Naive thymus-derived CD8-positive, alpha-beta T cell (primary cell): Measurements from ENCODE around the gene RHBDF1. TPM values are rescaled to one million over a fixed set of nuclear protein-coding genes. Genes with fewer than 3 reads are reported as not detected.

Experiments
- ATAC-seq, 2 donors: fragments of 150-1000 bp; cut with Tn5 transposase in 1 of 2; sonication (Bioruptor Pico), chemical (Tn5 transposase) in 1 of 2; 1 replicate in 1 of 2; 2 replicates in 1 of 2; pipeline ENCODE4 v1.10.0; 2021; ENCODE audit warnings: mild to moderate bottlenecking in 2 of 2, moderate library complexity in 2 of 2
- POLR2A ChIA-PET: fragments of 350-600 bp; sonication (Branson Sonifier 250); formaldehyde crosslinking; loops from one replicate; lab custom pipeline; 2021; ENCODE audit warnings: antibody characterized with exemption; lab: Charles Lee
- DNase-seq, 10 donors: peaks; one replicate each; pipeline versions ENCODE4 v3.0.0 to v3.0.0-alpha.2; 2020 to 2022
- H3K27ac Mint-ChIP-seq, 10 donors: one replicate each; pipeline ENCODE4 v1.8.0; 2020 to 2022; ENCODE audit warnings: mild to moderate bottlenecking in 10 of 10, mixed read lengths in 10 of 10, moderate library complexity in 4 of 10, inconsistent platforms in 1 of 10
- H3K27me3 Mint-ChIP-seq, 5 donors: one replicate each; pipeline ENCODE4 v1.8.0; 2021 to 2022; ENCODE audit warnings: mixed read lengths in 5 of 5
- H3K36me3 Mint-ChIP-seq, 3 donors: one replicate each; pipeline ENCODE4 v1.8.0; 2020 to 2022; ENCODE audit warnings: mixed read lengths in 3 of 3, mild to moderate bottlenecking in 2 of 3, inconsistent platforms in 1 of 3
- H3K4me1 Mint-ChIP-seq, 4 donors: one replicate each; pipeline ENCODE4 v1.8.0; 2021 to 2022; ENCODE audit warnings: mixed read lengths in 4 of 4
- H3K4me3 Mint-ChIP-seq, 10 donors: one replicate each; pipeline ENCODE4 v1.8.0; 2020 to 2022; ENCODE audit warnings: mild to moderate bottlenecking in 10 of 10, mixed read lengths in 10 of 10, moderate library complexity in 6 of 10, inconsistent platforms in 1 of 10
- H3K9me3 Mint-ChIP-seq, 9 donors: one replicate each; pipeline ENCODE4 v1.8.0; 2020 to 2022; ENCODE audit warnings: mixed read lengths in 9 of 9, mild to moderate bottlenecking in 3 of 9, inconsistent platforms in 1 of 9, moderate library complexity in 1 of 9
- polyA plus RNA-seq, 3 donors: library from polyadenylated mRNA; unstranded; fragments of 300-500 nt; fragmentation: Illumina TruSeq; gene quantifications; one replicate each; pipeline ENCODE4 v1.2.3, GENCODE V29; 2021
- total RNA-seq, 8 experiments: library from RNA in 2 of 8; stranded (reverse) in 2 of 8; gene quantifications; one replicate each; pipeline ENCODE4 v1.2.3 and lab custom pipeline; 2021 to 2026

Gene RHBDF1, protein sequence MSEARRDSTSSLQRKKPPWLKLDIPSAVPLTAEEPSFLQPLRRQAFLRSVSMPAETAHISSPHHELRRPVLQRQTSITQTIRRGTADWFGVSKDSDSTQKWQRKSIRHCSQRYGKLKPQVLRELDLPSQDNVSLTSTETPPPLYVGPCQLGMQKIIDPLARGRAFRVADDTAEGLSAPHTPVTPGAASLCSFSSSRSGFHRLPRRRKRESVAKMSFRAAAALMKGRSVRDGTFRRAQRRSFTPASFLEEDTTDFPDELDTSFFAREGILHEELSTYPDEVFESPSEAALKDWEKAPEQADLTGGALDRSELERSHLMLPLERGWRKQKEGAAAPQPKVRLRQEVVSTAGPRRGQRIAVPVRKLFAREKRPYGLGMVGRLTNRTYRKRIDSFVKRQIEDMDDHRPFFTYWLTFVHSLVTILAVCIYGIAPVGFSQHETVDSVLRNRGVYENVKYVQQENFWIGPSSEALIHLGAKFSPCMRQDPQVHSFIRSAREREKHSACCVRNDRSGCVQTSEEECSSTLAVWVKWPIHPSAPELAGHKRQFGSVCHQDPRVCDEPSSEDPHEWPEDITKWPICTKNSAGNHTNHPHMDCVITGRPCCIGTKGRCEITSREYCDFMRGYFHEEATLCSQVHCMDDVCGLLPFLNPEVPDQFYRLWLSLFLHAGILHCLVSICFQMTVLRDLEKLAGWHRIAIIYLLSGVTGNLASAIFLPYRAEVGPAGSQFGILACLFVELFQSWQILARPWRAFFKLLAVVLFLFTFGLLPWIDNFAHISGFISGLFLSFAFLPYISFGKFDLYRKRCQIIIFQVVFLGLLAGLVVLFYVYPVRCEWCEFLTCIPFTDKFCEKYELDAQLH
- total RNA-seq (not detected), polyA plus RNA-seq (under 1 TPM in 1 of 3 donors, not detected in 2; 0.50 TPM), total RNA-seq (lab: John Stamatoyannopoulos, UW) (0 to 1.1 (median 0.48) reads per million in 6 experiments)

GRCh38 chr16:72561-73548 is at the start of gene RHBDF1:
TSS of gene RHBDF1 (minus strand) at chr16:72631. CDS start at chr16:65015, 7,616 bp downstream.
- H3K27ac Mint-ChIP-seq: peak within 1 kb of the TSS in 1 of 10 donors; percentile 20
- peaks cover 0 to 3% (median 0%) of the 10 kb centered on the region in 3 donors for H3K36me3 Mint-ChIP-seq
- H3K9me3 Mint-ChIP-seq: no peaks in the 10 kb centered on the region
- peak within 1 kb of the TSS in 9 of 10 donors; percentile 12 to 81 (median 65) for H3K4me3 Mint-ChIP-seq
- peaks cover 14 to 37% (median 22%) of the 10 kb centered on the region in 5 donors for H3K27me3 Mint-ChIP-seq
- DNase-seq (no peak), ATAC-seq (peak in 1 of 2 donors; percentile 48)
- POLR2A ChIA-PET: interaction anchor here (0.6 kb wide), 1 partner anchor 10 kb away, joined by 3 read pairs; no protein-coding TSS in a partner anchor
- H3K4me1 Mint-ChIP-seq: peaks cover 9 to 22% (median 16%) of the 10 kb centered on the region in 4 donors

GRCh38 chr16:120756-121155 is 48.3 kb upstream of the RHBDF1 start:
- ATAC-seq (no peak), DNase-seq (no peak)
- H3K4me3 Mint-ChIP-seq: no peak overlapping the region
- H3K36me3 Mint-ChIP-seq: peaks cover 0 to 42% (median 2%) of the 10 kb centered on the region in 3 donors
- peaks cover 0 to 21% (median 9%) of the 10 kb centered on the region in 4 donors for H3K4me1 Mint-ChIP-seq
- H3K27ac Mint-ChIP-seq: peak overlapping the region in 2 of 10 donors; percentile 51 to 76
- POLR2A ChIA-PET: no interaction called here
- no peaks in the 10 kb centered on the region for H3K9me3 Mint-ChIP-seq
- no peaks in the 10 kb centered on the region for H3K27me3 Mint-ChIP-seq

GRCh38 chr16:119835-120491 is 47.5 kb upstream of the RHBDF1 start:
- Mint-ChIP-seq H3K27ac (peak overlapping the region in 1 of 10 donors; percentile 17), H3K4me3 (no peak overlapping the region)
- POLR2A ChIA-PET: no interaction called here

GRCh38 chr16:119295-119694 is 46.9 kb upstream of the RHBDF1 start:
- peaks cover 0 to 13% (median 9%) of the 10 kb centered on the region in 4 donors for H3K4me1 Mint-ChIP-seq
- no peak overlapping the region for H3K4me3 Mint-ChIP-seq
- POLR2A ChIA-PET: no interaction called here
- ATAC-seq (no peak), DNase-seq (no peak)
- H3K36me3 Mint-ChIP-seq: peaks cover 0 to 45% (median 3%) of the 10 kb centered on the region in 3 donors
- H3K27ac Mint-ChIP-seq: no peak overlapping the region
- H3K27me3 Mint-ChIP-seq: no peaks in the 10 kb centered on the region
- no peaks in the 10 kb centered on the region for H3K9me3 Mint-ChIP-seq

More at GRCh38 chr16:119835-120491, 47.5 kb upstream of the RHBDF1 start:
- H3K4me1 Mint-ChIP-seq: peaks cover 0 to 16% (median 9%) of the 10 kb centered on the region in 4 donors
- DNase-seq (no peak), ATAC-seq (no peak)
- H3K36me3 Mint-ChIP-seq: peaks cover 0 to 47% (median under 1%) of the 10 kb centered on the region in 3 donors
- H3K9me3 Mint-ChIP-seq: no peaks in the 10 kb centered on the region
- no peaks in the 10 kb centered on the region for H3K27me3 Mint-ChIP-seq

GRCh38 chr16:118857-119256 is 46.4 kb upstream of the RHBDF1 start:
- peaks cover 0 to 45% (median 3%) of the 10 kb centered on the region in 3 donors for H3K36me3 Mint-ChIP-seq
- no peak for DNase-seq
- H3K4me1 Mint-ChIP-seq: peaks cover 0 to 13% (median 8%) of the 10 kb centered on the region in 4 donors

GRCh38 chr16:117379-118365 is 45.2 kb upstream of the RHBDF1 start:
- peak; percentile 84 to 96 for ATAC-seq
- H3K4me1 Mint-ChIP-seq: peaks cover 0 to 11% (median 5%) of the 10 kb centered on the region in 4 donors
- H3K27ac Mint-ChIP-seq: peak overlapping the region in 1 of 10 donors; percentile 15

More at GRCh38 chr16:118857-119256, 46.4 kb upstream of the RHBDF1 start:
- H3K4me3 Mint-ChIP-seq: no peak overlapping the region
- H3K9me3 Mint-ChIP-seq: no peaks in the 10 kb centered on the region
- ATAC-seq: no peak
- no peak overlapping the region for H3K27ac Mint-ChIP-seq
- no peaks in the 10 kb centered on the region for H3K27me3 Mint-ChIP-seq
- POLR2A ChIA-PET: no interaction called here

DNA sequence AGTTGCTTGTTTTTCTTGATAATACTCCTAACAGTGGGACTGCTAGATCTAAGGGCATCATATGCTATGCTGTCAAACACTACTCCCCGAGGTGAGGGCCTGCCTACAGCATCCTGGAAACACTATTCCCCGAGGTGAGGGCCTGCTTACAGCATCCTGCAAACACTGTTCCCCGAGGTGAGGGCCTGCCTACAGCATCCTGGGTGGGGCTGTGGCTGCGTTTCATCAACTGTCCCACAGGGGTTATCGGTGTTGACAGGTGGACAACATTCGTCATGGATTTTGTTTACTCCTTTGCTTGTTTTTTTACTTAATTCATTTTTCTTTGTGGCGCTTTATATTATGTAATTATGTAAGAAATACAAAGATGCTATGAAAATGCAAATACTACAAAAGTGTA is 43.6 kb upstream of the RHBDF1 start:
- peaks cover 0 to 56% (median 6%) of the 10 kb centered on the region in 3 donors for H3K36me3 Mint-ChIP-seq
- POLR2A ChIA-PET: no interaction called here
- H3K27ac Mint-ChIP-seq: no peak overlapping the region
- ATAC-seq (no peak), DNase-seq (no peak)
- H3K4me3 Mint-ChIP-seq: no peak overlapping the region
- H3K9me3 Mint-ChIP-seq: no peaks in the 10 kb centered on the region
- H3K4me1 Mint-ChIP-seq: peaks cover 0 to 11% (median 4%) of the 10 kb centered on the region in 4 donors
- H3K27me3 Mint-ChIP-seq: no peaks in the 10 kb centered on the region

More at GRCh38 chr16:117379-118365, 45.2 kb upstream of the RHBDF1 start:
- H3K4me3 Mint-ChIP-seq: no peak overlapping the region
- no peaks in the 10 kb centered on the region for H3K27me3 Mint-ChIP-seq
- H3K9me3 Mint-ChIP-seq: no peaks in the 10 kb centered on the region
- peak; percentile 50 to 85 (median 70) for DNase-seq
- H3K36me3 Mint-ChIP-seq: peaks cover 0 to 43% (median 3%) of the 10 kb centered on the region in 3 donors
- POLR2A ChIA-PET: interaction anchor here (0.6 to 1.3 kb wide), 4 partner anchors 11 to 253 kb away, joined by 3 to 4 read pairs (median 4); partner anchors contain the start of gene MRPL28

DNA sequence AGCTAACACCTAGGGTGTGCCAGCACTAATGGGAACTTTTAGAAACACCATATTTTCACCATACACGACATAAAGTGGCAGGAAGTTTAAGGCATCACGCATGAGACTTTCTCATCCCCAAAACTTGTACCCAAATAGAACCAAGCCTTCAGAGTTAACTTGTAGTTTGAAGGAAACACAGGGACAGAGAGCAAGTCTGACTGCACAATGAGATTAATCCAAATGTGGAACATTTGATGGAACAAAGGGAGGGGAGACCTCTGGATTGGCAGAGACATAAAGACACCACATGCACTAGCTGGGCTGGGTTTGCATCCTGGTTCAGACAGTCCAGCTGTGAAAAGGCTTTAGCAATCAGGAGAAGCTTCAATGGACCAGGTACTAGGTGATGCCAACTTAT is 41.9 kb upstream of the RHBDF1 start:
- DNase-seq (no peak), ATAC-seq (no peak)
- Mint-ChIP-seq H3K27me3 (no peaks in the 10 kb centered on the region), H3K36me3 (peaks cover 0 to 63% (median 12%) of the 10 kb centered on the region in 3 donors), H3K27ac (no peak overlapping the region), H3K9me3 (no peaks in the 10 kb centered on the region), H3K4me1 (peaks cover 0 to 11% (median 4%) of the 10 kb centered on the region in 4 donors), H3K4me3 (no peak overlapping the region)
- POLR2A ChIA-PET: no interaction called here

DNA sequence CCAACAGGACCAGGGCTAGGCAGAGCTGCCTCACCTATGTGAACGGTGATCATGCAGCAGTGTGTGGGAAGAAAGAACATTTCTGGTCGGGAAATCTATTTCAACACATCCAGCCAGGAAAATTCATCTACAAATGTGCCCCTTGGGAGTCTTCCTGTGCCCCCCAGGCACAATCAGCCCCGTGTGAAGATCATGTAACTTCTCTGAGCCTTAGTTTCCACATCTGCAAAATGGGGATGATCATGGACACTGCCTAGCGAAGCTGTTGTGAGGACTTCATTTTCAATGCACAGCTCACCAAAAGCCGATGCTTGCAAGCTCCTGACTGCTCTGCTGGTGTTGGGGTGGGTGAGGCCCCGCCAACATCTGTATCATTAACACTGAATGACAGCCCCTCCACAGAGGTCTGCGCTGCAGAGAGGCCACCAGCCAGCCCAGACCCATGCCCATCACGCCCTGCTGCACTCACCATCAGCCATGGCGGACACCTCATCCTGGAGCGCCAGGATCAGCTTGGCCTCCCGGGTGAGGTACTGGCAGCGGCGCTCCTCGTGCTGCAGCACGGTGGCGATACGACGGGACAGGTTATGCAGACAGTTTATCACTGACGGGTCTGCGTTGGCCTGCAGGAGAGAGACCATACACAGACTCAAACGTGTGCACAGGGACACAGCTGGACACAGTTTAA is 39.9 kb upstream of the RHBDF1 start:
- POLR2A ChIA-PET: no interaction called here
- Mint-ChIP-seq H3K4me3 (no peak overlapping the region), H3K4me1 (no peaks in the 10 kb centered on the region), H3K27ac (no peak overlapping the region), H3K36me3 (peaks cover 0 to 74% (median 13%) of the 10 kb centered on the region in 3 donors), H3K27me3 (no peaks in the 10 kb centered on the region), H3K9me3 (no peaks in the 10 kb centered on the region)
- no peak for DNase-seq
- no peak for ATAC-seq
